HEK293 (cell line): ENCODE measurements around the gene FIBP.

Experiments
- CTCF ChIA-PET: fragments of 350-600 bp; formaldehyde crosslinking; extraction: SDS; loops from one replicate; lab custom pipeline; 2021; ENCODE audit warnings: antibody characterized with exemption; lab: Yijun Ruan, JAX
- POLR2A ChIA-PET: fragments of 300-600 bp; formaldehyde crosslinking; extraction: SDS; loops from one replicate; lab custom pipeline; 2020; ENCODE audit warnings: antibody characterized with exemption, inconsistent platforms; lab: Yijun Ruan, JAX
- H3K27ac ChIP-seq: fragments of 200-500 bp; sonication (Bioruptor generic); 2 replicates; pipeline ENCODE4 v1.5.1; 2014; ENCODE audit warnings: low read depth, low read length, control low read depth, inconsistent platforms; ENCODE audit errors: extremely low read depth
- H3K36me3 ChIP-seq, 2 experiments: fragments of 200-500 bp in 1 of 2; sonication (Bioruptor generic) in 1 of 2; 1 replicate in 1 of 2; 2 replicates in 1 of 2; pipeline ENCODE4 v1.5.1; 2014 to 2017; ENCODE audit warnings: inconsistent platforms in 2 of 2, low read length in 2 of 2; ENCODE audit not compliant: control insufficient read depth in 2 of 2, insufficient read depth in 1 of 2
- H3K4me1 ChIP-seq: fragments of 200-500 bp; sonication (Bioruptor generic); 2 replicates; pipeline ENCODE4 v1.5.1; 2014; ENCODE audit warnings: mild to moderate bottlenecking, low read length, inconsistent platforms; ENCODE audit not compliant: control insufficient read depth, insufficient read depth
- H3K4me3 ChIP-seq: 2 replicates; pipeline ENCODE4 v1.5.1; 2011; ENCODE audit warnings: low read depth, mild to moderate bottlenecking, control low read depth, low read length, moderate library complexity
- H3K9me3 ChIP-seq: fragments of 200-500 bp; sonication (Bioruptor generic); 2 replicates; pipeline ENCODE4 v1.5.1; 2014; ENCODE audit warnings: low read depth, low read length, inconsistent platforms; ENCODE audit not compliant: control insufficient read depth, insufficient read depth
- EGR2 ChIP-seq: fragments of 450-650 bp; formaldehyde crosslinking; IDR thresholded peaks from 2 replicates; pipeline ENCODE4 v1.5.1; 2016; ENCODE audit warnings: low read depth, missing biosample characterization, missing genetic modification characterization
- ELK4 ChIP-seq: IDR thresholded peaks from 2 replicates; pipeline ENCODE4 v1.6.1; 2011; ENCODE audit warnings: mild to moderate bottlenecking, low read depth, low read length, borderline replicate concordance
- GLIS2 ChIP-seq: fragments of 450-650 bp; formaldehyde crosslinking; IDR thresholded peaks from 2 replicates; pipeline ENCODE4 v1.5.1; 2016; ENCODE audit warnings: missing biosample characterization, missing genetic modification characterization
- HOXC10 ChIP-seq: sonication (generic); formaldehyde crosslinking; IDR thresholded peaks from 2 replicates; pipeline ENCODE4 v1.8.1; 2023; ENCODE audit warnings: mild to moderate bottlenecking, missing genetic modification reagents
- KLF1 ChIP-seq: fragments of 450-650 bp; formaldehyde crosslinking; IDR thresholded peaks from 2 replicates; pipeline ENCODE4 v1.5.1; 2016; ENCODE audit warnings: missing biosample characterization, missing genetic modification characterization
- KLF10 ChIP-seq: fragments of 450-650 bp; IDR thresholded peaks from 2 replicates; pipeline ENCODE4 v1.5.1; 2018; ENCODE audit warnings: missing biosample characterization, mild to moderate bottlenecking, missing genetic modification characterization
- KLF9 ChIP-seq: fragments of 450-650 bp; formaldehyde crosslinking; IDR thresholded peaks from 2 replicates; pipeline ENCODE4 v1.5.1; 2016; ENCODE audit warnings: missing biosample characterization, missing genetic modification characterization, low read depth
- REST ChIP-seq: fragments of 450-650 bp; formaldehyde crosslinking; IDR thresholded peaks from 2 replicates; pipeline ENCODE4 v1.5.1; 2016; ENCODE audit warnings: missing biosample characterization, missing genetic modification characterization
- SP3 ChIP-seq: fragments of 450-650 bp; formaldehyde crosslinking; IDR thresholded peaks from 2 replicates; pipeline ENCODE4 v1.5.1; 2016; ENCODE audit warnings: missing biosample characterization, missing genetic modification characterization
- ZBTB17 ChIP-seq: fragments of 450-650 bp; formaldehyde crosslinking; IDR thresholded peaks from 2 replicates; pipeline ENCODE4 v1.5.1; 2016; ENCODE audit warnings: missing biosample characterization, missing genetic modification characterization
- ZBTB6 ChIP-seq: fragments of 450-650 bp; formaldehyde crosslinking; IDR thresholded peaks from 2 replicates; pipeline ENCODE4 v1.5.1; 2017; ENCODE audit warnings: missing biosample characterization, missing genetic modification characterization
- ZBTB7A ChIP-seq: fragments of 450-650 bp; formaldehyde crosslinking; IDR thresholded peaks from 2 replicates; pipeline ENCODE4 v1.5.1; 2016; ENCODE audit warnings: low read depth, missing biosample characterization, missing genetic modification characterization
- ZEB2 ChIP-seq: fragments of 450-650 bp; formaldehyde crosslinking; IDR thresholded peaks from 2 replicates; pipeline ENCODE4 v1.5.1; 2016; ENCODE audit warnings: missing biosample characterization, missing genetic modification characterization
- ZNF211 ChIP-seq: fragments of 450-650 bp; formaldehyde crosslinking; IDR thresholded peaks from 2 replicates; pipeline ENCODE4 v1.5.1; 2016; ENCODE audit warnings: low read depth, missing biosample characterization, missing genetic modification characterization
- ZNF24 ChIP-seq: fragments of 450-650 bp; formaldehyde crosslinking; IDR thresholded peaks from 2 replicates; pipeline ENCODE4 v1.5.1; 2016; ENCODE audit warnings: missing biosample characterization, missing genetic modification characterization
- ZNF37A ChIP-seq: fragments of 450-650 bp; IDR thresholded peaks from 2 replicates; pipeline ENCODE4 v1.5.1; 2018; ENCODE audit warnings: missing biosample characterization, missing genetic modification characterization
- ZNF404 ChIP-seq: fragments of 450-650 bp; formaldehyde crosslinking; IDR thresholded peaks from 2 replicates; pipeline ENCODE4 v1.5.1; 2017; ENCODE audit warnings: missing biosample characterization, missing genetic modification characterization
- ZNF561 ChIP-seq: fragments of 450-650 bp; IDR thresholded peaks from 2 replicates; pipeline ENCODE4 v1.5.1; 2018; ENCODE audit warnings: missing biosample characterization, missing genetic modification characterization, borderline replicate concordance
- ZNF600 ChIP-seq: fragments of 450-650 bp; formaldehyde crosslinking; IDR thresholded peaks from 2 replicates; pipeline ENCODE4 v1.5.1; 2016; ENCODE audit warnings: missing biosample characterization, missing genetic modification characterization
- ZNF610 ChIP-seq: fragments of 450-650 bp; formaldehyde crosslinking; IDR thresholded peaks from 2 replicates; pipeline ENCODE4 v1.5.1; 2016; ENCODE audit warnings: missing biosample characterization, missing genetic modification characterization, borderline replicate concordance
- TF ChIP-seq, protein P1 (sequence below): fragments of 450-650 bp; formaldehyde crosslinking; IDR thresholded peaks from 2 replicates; pipeline ENCODE4 v1.5.1; 2016; ENCODE audit warnings: missing biosample characterization, missing genetic modification characterization
- TF ChIP-seq, protein P2 (sequence below): fragments of 450-650 bp; formaldehyde crosslinking; IDR thresholded peaks from 2 replicates; pipeline ENCODE4 v1.5.1; 2016; ENCODE audit warnings: missing biosample characterization, missing genetic modification characterization

The FIBP gene

DNA sequence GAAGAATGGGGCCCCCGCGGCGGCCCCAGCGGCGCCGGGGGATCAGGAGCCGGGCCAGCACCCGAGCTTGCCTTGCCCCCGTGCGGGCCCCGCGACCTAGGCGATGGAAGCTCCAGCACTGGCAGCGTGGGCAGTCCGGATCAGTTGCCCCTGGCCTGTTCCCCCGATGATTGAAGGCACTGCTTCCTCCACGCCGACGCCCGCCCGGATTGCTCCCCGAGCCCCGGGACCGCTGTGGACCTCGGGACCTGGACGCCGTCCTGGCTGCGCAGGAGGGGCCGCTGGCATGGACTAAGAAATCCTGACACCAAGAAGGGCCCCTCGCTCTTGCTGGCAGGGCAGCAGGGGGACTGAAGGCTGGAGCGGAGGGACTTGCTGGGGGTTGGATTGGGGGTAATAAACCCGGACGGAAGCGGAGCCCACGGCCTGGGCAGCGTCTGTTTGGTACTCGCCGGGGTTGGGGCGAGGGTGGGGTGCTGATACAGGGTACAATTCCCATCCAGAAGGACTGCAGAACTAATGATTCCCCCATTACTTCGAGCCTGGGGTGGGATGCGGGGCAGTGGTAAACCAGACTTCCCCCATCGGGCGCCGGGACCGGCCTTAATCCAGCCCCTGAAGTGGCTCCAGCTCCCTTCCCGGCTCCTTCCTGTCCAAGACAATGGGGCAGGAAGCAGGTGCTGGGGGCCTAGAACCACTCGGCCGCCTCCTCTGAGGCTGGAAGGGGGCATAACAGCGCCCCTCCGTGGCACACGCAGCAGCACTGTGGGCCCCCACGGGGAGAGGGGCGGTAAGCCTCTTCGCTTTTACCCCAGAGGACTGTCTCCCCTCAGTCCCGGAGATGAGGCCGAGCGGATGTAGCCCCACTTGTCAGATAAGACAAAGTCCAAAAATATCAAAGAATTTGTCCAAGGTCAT lies 3.2 kb upstream of the FIBP start (continued):
- peak; percentile 86 for TF ChIP-seq ZBTB6 (tag by site-specific recombination)

DNA sequence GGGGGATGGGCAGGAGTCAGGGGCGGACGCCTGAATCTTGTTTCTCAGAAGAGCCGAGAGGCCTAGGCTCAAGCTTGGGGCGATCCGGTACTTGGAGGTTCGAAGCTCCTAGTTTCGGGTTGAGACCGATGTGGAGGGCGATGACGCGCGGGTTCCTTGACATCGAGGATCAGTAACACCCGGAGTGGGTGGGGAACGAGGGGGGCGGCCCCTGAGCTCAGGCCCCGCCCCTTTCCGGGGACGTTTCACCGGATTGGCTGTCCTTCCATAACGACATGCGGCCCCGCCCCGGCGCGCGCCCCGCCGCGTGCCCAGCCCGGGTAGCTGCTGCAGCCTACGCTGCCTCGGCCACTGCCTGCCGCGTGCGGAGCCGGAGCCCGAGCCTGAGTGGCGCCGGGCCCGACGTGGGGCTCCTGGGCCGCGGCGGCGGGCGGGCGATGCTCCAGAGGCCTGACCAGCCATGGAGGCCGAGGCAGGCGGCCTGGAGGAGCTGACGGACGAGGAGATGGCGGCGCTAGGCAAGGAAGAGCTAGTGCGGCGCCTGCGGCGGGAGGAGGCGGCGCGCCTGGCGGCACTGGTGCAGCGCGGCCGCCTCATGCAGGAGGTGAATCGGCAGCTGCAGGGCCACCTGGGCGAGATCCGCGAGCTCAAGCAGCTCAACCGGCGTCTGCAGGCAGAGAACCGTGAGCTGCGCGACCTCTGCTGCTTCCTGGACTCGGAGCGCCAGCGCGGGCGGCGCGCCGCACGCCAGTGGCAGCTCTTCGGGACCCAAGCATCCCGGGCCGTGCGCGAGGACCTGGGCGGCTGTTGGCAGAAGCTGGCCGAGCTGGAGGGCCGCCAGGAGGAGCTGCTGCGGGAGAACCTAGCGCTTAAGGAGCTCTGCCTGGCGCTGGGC lies 2.3 kb upstream of the FIBP start, which contains the start of gene CCDC85B:
Gene CCDC85B, plus strand, starts transcription at position 350 of the 895 bp plus-strand sequence. Its CDS starts 111 bp downstream, at position 461.
- CTCF ChIA-PET = interaction anchor here (0.6 to 9.5 kb wide), 20 partner anchors 8 to 415 kb away, joined by 3 to 189 read pairs (median 4); partner anchors contain the start of genes C11orf68, CFL1, FOSL1 and MUS81
- Histone ChIP-seq H3K27ac (peak within 1 kb of the TSS; percentile 67; the same call in 1 of the 2 replicates), H3K36me3 (peaks cover 0 to 16% of the 10 kb centered on the region in 2 experiments; a peak in 2 of 3 replicates)
- TF ChIP-seq ZBTB17 (tag by site-specific recombination) (peak; percentile 85), ZNF561 (tag by site-specific recombination) (peak; percentile 35; the same call in 1 of the 2 replicates), ELK4 (peak; percentile 52; the same call in 1 of the 2 replicates), ZBTB7A (no peak), ZNF37A (tag by site-specific recombination) (no peak), ZNF211 (tag by site-specific recombination) (no peak), SP3 (peak; percentile 77), KLF10 (tag by site-specific recombination) (peak; percentile 51; the same call in 1 of the 2 replicates), KLF9 (peak; percentile 49; the same call in 1 of the 2 replicates), ZNF610 (tag by site-specific recombination) (no peak), HOXC10 (CRISPR knock-in tag) (peak; percentile 91; the same call in 1 of the 2 replicates), ZNF404 (no peak), ZNF24 (no peak), KLF1 (0 out of 2 replicates have a peak, but pooled peaks have one; percentile 11), REST (tag by site-specific recombination) (0 out of 2 replicates have a peak, but pooled peaks have one; percentile 7), GLIS2 (tag by site-specific recombination) (peak; percentile 64; the same call in 1 of the 2 replicates), EGR2 (tag by site-specific recombination) (no peak), ZNF600 (tag by site-specific recombination) (0 out of 2 replicates have a peak, but pooled peaks have one; percentile 9), ZEB2 (tag by site-specific recombination) (no peak)
- TF ChIP-seq, protein P1, sequence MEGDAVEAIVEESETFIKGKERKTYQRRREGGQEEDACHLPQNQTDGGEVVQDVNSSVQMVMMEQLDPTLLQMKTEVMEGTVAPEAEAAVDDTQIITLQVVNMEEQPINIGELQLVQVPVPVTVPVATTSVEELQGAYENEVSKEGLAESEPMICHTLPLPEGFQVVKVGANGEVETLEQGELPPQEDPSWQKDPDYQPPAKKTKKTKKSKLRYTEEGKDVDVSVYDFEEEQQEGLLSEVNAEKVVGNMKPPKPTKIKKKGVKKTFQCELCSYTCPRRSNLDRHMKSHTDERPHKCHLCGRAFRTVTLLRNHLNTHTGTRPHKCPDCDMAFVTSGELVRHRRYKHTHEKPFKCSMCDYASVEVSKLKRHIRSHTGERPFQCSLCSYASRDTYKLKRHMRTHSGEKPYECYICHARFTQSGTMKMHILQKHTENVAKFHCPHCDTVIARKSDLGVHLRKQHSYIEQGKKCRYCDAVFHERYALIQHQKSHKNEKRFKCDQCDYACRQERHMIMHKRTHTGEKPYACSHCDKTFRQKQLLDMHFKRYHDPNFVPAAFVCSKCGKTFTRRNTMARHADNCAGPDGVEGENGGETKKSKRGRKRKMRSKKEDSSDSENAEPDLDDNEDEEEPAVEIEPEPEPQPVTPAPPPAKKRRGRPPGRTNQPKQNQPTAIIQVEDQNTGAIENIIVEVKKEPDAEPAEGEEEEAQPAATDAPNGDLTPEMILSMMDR (tag by site-specific recombination) = peak; percentile 75
- TF ChIP-seq, protein P2, sequence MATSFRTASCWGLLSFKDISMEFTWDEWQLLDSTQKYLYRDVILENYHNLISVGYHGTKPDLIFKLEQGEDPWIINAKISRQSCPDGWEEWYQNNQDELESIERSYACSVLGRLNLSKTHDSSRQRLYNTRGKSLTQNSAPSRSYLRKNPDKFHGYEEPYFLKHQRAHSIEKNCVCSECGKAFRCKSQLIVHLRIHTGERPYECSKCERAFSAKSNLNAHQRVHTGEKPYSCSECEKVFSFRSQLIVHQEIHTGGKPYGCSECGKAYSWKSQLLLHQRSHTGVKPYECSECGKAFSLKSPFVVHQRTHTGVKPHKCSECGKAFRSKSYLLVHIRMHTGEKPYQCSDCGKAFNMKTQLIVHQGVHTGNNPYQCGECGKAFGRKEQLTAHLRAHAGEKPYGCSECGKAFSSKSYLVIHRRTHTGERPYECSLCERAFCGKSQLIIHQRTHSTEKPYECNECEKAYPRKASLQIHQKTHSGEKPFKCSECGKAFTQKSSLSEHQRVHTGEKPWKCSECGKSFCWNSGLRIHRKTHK (tag by site-specific recombination) = no peak

More for the DNA sequence above, 2.3 kb upstream of the FIBP start, which contains the start of gene CCDC85B:
- Histone ChIP-seq H3K4me1 (no peaks in the 10 kb centered on the region), H3K4me3 (peak within 1 kb of the TSS; percentile 55), H3K9me3 (no peaks in the 10 kb centered on the region)
- POLR2A ChIA-PET = interaction anchor here (0.5 to 6.1 kb wide), 31 partner anchors 8 to 468 kb away, joined by 3 to 121 read pairs (median 4); partner anchors contain the start of genes C11orf68, CFL1, DRAP1 and FOSL1
